Measurements from ENCODE around the gene SDS.

Gene SDS

DNA sequence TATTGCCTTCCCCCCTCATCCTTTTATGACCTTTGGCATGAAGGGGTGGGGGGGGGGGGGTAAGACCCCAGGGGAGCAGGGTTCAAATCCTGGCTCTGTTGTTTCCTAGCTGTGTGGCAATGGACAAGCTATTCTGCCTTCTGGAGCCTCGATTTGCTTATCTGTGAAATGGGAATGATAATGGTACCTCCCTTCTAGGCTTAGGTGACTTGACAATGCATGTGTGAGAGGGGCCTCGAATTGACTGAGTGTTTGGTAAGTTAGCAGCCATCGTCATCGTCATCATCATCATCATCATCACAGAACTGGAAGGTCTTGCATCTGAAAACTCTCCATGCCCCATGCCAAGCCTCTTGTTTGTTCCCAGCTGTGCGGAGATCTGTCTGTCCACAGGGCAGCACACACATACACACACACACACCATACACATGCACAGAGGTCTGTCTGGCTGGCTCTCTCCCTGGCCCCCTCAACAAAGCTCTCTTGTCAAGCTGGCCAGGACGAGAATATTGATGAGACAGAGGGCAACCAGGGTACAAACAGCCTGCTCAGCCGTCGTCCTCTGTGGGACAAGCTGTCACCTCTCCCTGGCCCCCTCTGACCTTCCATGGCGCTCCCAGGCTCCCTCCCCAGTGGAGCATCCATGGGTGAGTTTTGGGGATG, 5.9 kb upstream of the SDS start:
- no peaks in the 10 kb centered on the region for H4K20me1 ChIP-seq (ENCODE audit: insufficient read depth, low read length)
- no peaks in the 10 kb centered on the region for H3K4me1 ChIP-seq (ENCODE audit: low read length)
- no peaks in the 10 kb centered on the region for H3K79me2 ChIP-seq (ENCODE audit: low read length)
- H3K4me3 ChIP-seq (ENCODE audit: low read length), result no peak overlapping the region
- H3K36me3 ChIP-seq (replicated peaks; ENCODE audit: insufficient read depth, low read length), result no peaks in the 10 kb centered on the region
- no peak for DNase-seq
- TF ChIP-seq EZH2 (optimal IDR thresholded peaks at IDR 0.05; ENCODE audit: low read depth, low read length) (no peak), EZH2phosphoT487 (IDR thresholded peaks at IDR 0.05; ENCODE audit: low read length) (no peak)
- no peaks in the 10 kb centered on the region for H3K9me2 ChIP-seq (replicated peaks; ENCODE audit: insufficient read depth, low read length)
- no peaks in the 10 kb centered on the region for H3F3A ChIP-seq (ENCODE audit: insufficient read depth, low read length)
- H3K9me3 ChIP-seq (replicated peaks; ENCODE audit: insufficient read depth, low read length), result no peaks in the 10 kb centered on the region
- no peak overlapping the region for H3K9ac ChIP-seq (ENCODE audit: low read length)
- no peak overlapping the region for H3K27ac ChIP-seq (ENCODE audit: low read length)
- no peak overlapping the region for H3K4me2 ChIP-seq (ENCODE audit: low read depth, low read length)
- H2AFZ ChIP-seq (ENCODE audit: low read length), result no peak overlapping the region
- H3K27me3 ChIP-seq (replicated peaks; ENCODE audit: insufficient read depth, low read length), result no peaks in the 10 kb centered on the region

DNA sequence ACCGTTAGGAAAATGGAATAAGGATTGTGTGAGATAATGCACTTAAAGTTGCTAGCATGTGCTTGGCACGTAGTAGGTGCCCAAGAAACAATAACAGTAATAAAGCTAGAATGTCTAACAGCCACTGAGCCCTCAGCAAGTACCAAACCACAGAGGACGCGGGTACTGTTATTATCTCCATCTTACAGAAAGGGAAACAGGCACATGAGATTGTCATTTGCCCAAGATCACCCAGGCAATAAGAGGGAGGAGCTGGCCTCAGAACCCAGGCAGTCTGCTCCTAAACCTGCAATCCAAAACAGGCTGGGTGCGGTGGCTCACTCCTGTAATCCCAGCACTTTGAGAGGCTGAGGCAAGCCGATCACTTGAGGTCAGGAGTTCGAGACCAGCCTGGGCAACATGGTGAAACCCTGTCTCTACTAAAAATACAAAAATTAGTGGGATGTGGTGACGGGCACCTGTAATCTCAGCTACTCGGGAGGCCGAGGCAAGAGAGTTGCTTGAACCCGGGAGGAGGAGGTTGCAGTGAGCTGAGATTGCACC, 5.1 kb upstream of the SDS start:
- no peaks in the 10 kb centered on the region for H3K9me2 ChIP-seq (replicated peaks; ENCODE audit: insufficient read depth, low read length)
- no peak overlapping the region for H3K27ac ChIP-seq (ENCODE audit: low read length)
- H3K36me3 ChIP-seq (replicated peaks; ENCODE audit: insufficient read depth, low read length), result no peaks in the 10 kb centered on the region
- H3K9me3 ChIP-seq (replicated peaks; ENCODE audit: insufficient read depth, low read length), result no peaks in the 10 kb centered on the region
- DNase-seq, result no peak
- H3K4me3 ChIP-seq (ENCODE audit: low read length), result no peak overlapping the region
- H3K79me2 ChIP-seq (ENCODE audit: low read length), result no peaks in the 10 kb centered on the region
- H3K27me3 ChIP-seq (replicated peaks; ENCODE audit: insufficient read depth, low read length), result no peaks in the 10 kb centered on the region
- H3K9ac ChIP-seq (ENCODE audit: low read length), result no peak overlapping the region
- H4K20me1 ChIP-seq (ENCODE audit: insufficient read depth, low read length), result no peaks in the 10 kb centered on the region
- TF ChIP-seq, protein P1, sequence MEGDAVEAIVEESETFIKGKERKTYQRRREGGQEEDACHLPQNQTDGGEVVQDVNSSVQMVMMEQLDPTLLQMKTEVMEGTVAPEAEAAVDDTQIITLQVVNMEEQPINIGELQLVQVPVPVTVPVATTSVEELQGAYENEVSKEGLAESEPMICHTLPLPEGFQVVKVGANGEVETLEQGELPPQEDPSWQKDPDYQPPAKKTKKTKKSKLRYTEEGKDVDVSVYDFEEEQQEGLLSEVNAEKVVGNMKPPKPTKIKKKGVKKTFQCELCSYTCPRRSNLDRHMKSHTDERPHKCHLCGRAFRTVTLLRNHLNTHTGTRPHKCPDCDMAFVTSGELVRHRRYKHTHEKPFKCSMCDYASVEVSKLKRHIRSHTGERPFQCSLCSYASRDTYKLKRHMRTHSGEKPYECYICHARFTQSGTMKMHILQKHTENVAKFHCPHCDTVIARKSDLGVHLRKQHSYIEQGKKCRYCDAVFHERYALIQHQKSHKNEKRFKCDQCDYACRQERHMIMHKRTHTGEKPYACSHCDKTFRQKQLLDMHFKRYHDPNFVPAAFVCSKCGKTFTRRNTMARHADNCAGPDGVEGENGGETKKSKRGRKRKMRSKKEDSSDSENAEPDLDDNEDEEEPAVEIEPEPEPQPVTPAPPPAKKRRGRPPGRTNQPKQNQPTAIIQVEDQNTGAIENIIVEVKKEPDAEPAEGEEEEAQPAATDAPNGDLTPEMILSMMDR (IDR thresholded peaks at IDR 0.05; ENCODE audit: low read length), result no peak
- no peak overlapping the region for H3K4me2 ChIP-seq (ENCODE audit: low read depth, low read length)
- no peaks in the 10 kb centered on the region for H3F3A ChIP-seq (ENCODE audit: insufficient read depth, low read length)
- H3K4me1 ChIP-seq (ENCODE audit: low read length), result no peaks in the 10 kb centered on the region
- H2AFZ ChIP-seq (ENCODE audit: low read length), result no peak overlapping the region

DNA sequence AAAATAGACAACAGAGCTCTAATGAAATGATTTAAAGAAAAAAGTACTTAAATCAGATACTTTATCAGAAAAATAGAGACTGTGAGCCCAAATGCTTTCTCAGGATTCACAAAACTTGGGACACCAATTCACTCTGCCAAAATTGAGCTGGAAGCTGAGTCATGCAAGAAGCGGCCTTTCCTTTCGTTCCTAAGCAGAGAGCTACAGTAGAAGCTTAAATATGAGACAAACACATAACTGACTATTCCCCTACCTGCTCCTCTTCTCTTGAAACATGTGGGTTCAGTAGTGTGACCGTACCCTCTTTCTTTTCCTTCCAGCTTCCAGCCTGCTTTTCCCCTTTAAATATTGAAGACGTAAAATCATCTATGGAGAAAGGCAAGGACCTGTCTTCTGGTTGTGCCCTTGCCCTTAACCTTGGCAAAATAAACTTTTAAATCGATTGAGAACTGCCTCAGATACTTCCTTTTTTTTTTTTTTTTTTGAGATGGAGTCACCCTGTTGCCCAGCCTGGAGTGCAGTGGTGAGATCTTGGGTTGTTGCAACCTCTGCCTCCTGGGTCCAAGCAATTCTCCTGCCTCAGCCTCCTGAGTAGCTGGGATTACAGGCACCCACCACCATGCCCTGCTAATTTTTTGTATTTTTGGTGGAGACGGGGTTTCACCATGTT, 4.4 kb upstream of the SDS start:
- Histone ChIP-seq H3K27me3 (replicated peaks; ENCODE audit: insufficient read depth, low read length) (no peaks in the 10 kb centered on the region), H3K4me3 (ENCODE audit: low read length) (no peak overlapping the region), H3K36me3 (replicated peaks; ENCODE audit: insufficient read depth, low read length) (no peaks in the 10 kb centered on the region), H3F3A (ENCODE audit: insufficient read depth, low read length) (no peaks in the 10 kb centered on the region), H4K20me1 (ENCODE audit: insufficient read depth, low read length) (no peaks in the 10 kb centered on the region), H3K4me2 (ENCODE audit: low read depth, low read length) (no peak overlapping the region), H3K9ac (ENCODE audit: low read length) (no peak overlapping the region), H3K79me2 (ENCODE audit: low read length) (no peaks in the 10 kb centered on the region), H3K27ac (ENCODE audit: low read length) (no peak overlapping the region), H3K9me3 (replicated peaks; ENCODE audit: insufficient read depth, low read length) (no peaks in the 10 kb centered on the region), H3K4me1 (ENCODE audit: low read length) (no peaks in the 10 kb centered on the region), H3K9me2 (replicated peaks; ENCODE audit: insufficient read depth, low read length) (no peaks in the 10 kb centered on the region), H2AFZ (ENCODE audit: low read length) (no peak overlapping the region)
- DNase-seq, result no peak
- TF ChIP-seq EZH2phosphoT487 (IDR thresholded peaks at IDR 0.05; ENCODE audit: low read length) (no peak), EZH2 (optimal IDR thresholded peaks at IDR 0.05; ENCODE audit: low read depth, low read length) (no peak)
- TF ChIP-seq, protein P1 (IDR thresholded peaks at IDR 0.05; ENCODE audit: low read length), result no peak

DNA sequence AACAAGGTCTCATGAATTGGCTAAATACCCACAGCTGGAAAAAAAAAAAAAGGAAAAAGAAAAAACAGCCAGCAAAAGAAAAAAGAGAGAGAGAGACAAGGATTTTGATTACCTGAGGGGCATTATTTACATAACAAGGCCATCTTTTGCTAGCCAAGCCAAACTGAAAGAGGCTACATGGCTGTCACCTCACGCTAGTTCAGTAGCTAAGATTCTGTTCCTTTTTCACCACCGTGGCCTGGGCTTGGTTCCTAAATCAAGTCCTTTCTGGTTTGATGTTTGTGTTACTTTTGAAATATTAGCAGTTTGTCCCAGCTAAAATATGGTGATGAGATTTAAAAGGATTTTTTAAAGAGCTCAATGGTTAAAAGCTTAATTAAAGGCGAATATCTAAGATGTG, 2.0 kb upstream of the SDS start:
- H3K9me2 ChIP-seq (replicated peaks; ENCODE audit: insufficient read depth, low read length), result no peaks in the 10 kb centered on the region
- DNase-seq, result no peak
- no peak overlapping the region for H2AFZ ChIP-seq (ENCODE audit: low read length)
- no peak overlapping the region for H3K9ac ChIP-seq (ENCODE audit: low read length)
- H3K4me3 ChIP-seq (ENCODE audit: low read length), result no peak overlapping the region
- H3K9me3 ChIP-seq (replicated peaks; ENCODE audit: insufficient read depth, low read length), result no peaks in the 10 kb centered on the region
- H3F3A ChIP-seq (ENCODE audit: insufficient read depth, low read length), result no peaks in the 10 kb centered on the region
- no peak overlapping the region for H3K4me2 ChIP-seq (ENCODE audit: low read depth, low read length)
- H3K4me1 ChIP-seq (ENCODE audit: low read length), result no peaks in the 10 kb centered on the region
- TF ChIP-seq, protein P1 (IDR thresholded peaks at IDR 0.05; ENCODE audit: low read length), result no peak
- no peak for TF ChIP-seq EZH2 (optimal IDR thresholded peaks at IDR 0.05; ENCODE audit: low read depth, low read length)
- no peak for TF ChIP-seq EZH2phosphoT487 (IDR thresholded peaks at IDR 0.05; ENCODE audit: low read length)
- no peaks in the 10 kb centered on the region for H4K20me1 ChIP-seq (ENCODE audit: insufficient read depth, low read length)
- no peaks in the 10 kb centered on the region for H3K79me2 ChIP-seq (ENCODE audit: low read length)
- H3K27me3 ChIP-seq (replicated peaks; ENCODE audit: insufficient read depth, low read length), result no peaks in the 10 kb centered on the region
- H3K36me3 ChIP-seq (replicated peaks; ENCODE audit: insufficient read depth, low read length), result no peaks in the 10 kb centered on the region
- no peak overlapping the region for H3K27ac ChIP-seq (ENCODE audit: low read length)

Data from MM.1S (cell line).